Measurements from ENCODE around the gene CAMTA1.

Gene CAMTA1

GRCh38 chr1:7006996-7007871, 222.0 kb downstream of the CAMTA1 start:
- DNase-seq (ENCODE audit: low spot score) = no peak
- in situ Hi-C loops (cut with MboI; ENCODE audit: low sequenced_read_pairs, unreplicated experiment) = no loop called here
- TF ChIP-seq CTCF (IDR thresholded peaks at IDR 0.05; ENCODE audit: borderline replicate concordance, control extremely low read depth, extremely low read depth, insufficient read depth, missing control alignments) = no peak

- in situ Hi-C loops (cut with MboI; ENCODE audit: low sequenced_read_pairs, unreplicated experiment) = no loop called here
- no peak for TF ChIP-seq CTCF (IDR thresholded peaks at IDR 0.05; ENCODE audit: borderline replicate concordance, control extremely low read depth, extremely low read depth, insufficient read depth, missing control alignments)
- DNase-seq (ENCODE audit: low spot score) = no peak
Observed at GRCh38 chr1:7007902-7008301, 222.6 kb downstream of the CAMTA1 start.

- DNase-seq (ENCODE audit: low spot score) = no peak
- no peak for TF ChIP-seq CTCF (IDR thresholded peaks at IDR 0.05; ENCODE audit: borderline replicate concordance, control extremely low read depth, extremely low read depth, insufficient read depth, missing control alignments)
- in situ Hi-C loops (cut with MboI; ENCODE audit: low sequenced_read_pairs, unreplicated experiment) = no loop called here
Observed at GRCh38 chr1:7008331-7008730, 223.1 kb downstream of the CAMTA1 start.

- no peak for TF ChIP-seq CTCF (IDR thresholded peaks at IDR 0.05; ENCODE audit: borderline replicate concordance, control extremely low read depth, extremely low read depth, insufficient read depth, missing control alignments)
- in situ Hi-C loops (cut with MboI; ENCODE audit: low sequenced_read_pairs, unreplicated experiment) = no loop called here
- DNase-seq (ENCODE audit: low spot score) = no peak
Observed at GRCh38 chr1:7008975-7009740, 223.9 kb downstream of the CAMTA1 start.

- TF ChIP-seq CTCF (IDR thresholded peaks at IDR 0.05; ENCODE audit: borderline replicate concordance, control extremely low read depth, extremely low read depth, insufficient read depth, missing control alignments) = no peak
- no peak for DNase-seq (ENCODE audit: low spot score)
- in situ Hi-C loops (cut with MboI; ENCODE audit: low sequenced_read_pairs, unreplicated experiment) = no loop called here
Observed at GRCh38 chr1:7009741-7010525, 224.7 kb downstream of the CAMTA1 start.

GRCh38 chr1:7010534-7011200, 225.4 kb downstream of the CAMTA1 start:
- no peak for TF ChIP-seq CTCF (IDR thresholded peaks at IDR 0.05; ENCODE audit: borderline replicate concordance, control extremely low read depth, extremely low read depth, insufficient read depth, missing control alignments)
- in situ Hi-C loops (cut with MboI; ENCODE audit: low sequenced_read_pairs, unreplicated experiment) = no loop called here
- no peak for DNase-seq (ENCODE audit: low spot score)
